Common myeloid progenitor, CD34-positive (primary cell): ENCODE data around the gene KIF16B.

Experiments used
- CTCF ChIA-PET: fragments of 350-600 bp; sonication (Branson Sonifier 250); formaldehyde crosslinking; loops from one replicate; lab custom pipeline; 2021; ENCODE audit warnings: antibody characterized with exemption; lab: Charles Lee
- POLR2A ChIA-PET: fragments of 350-600 bp; sonication (Branson Sonifier 250); formaldehyde crosslinking; loops from one replicate; lab custom pipeline; 2021; ENCODE audit warnings: antibody characterized with exemption; lab: Charles Lee
- DNase-seq, 3 donors: peaks; one replicate each; pipeline versions ENCODE4 v3.0.0 to v3.0.0-alpha.2; 2013
- H3K27ac ChIP-seq, 2 experiments: 1 replicate in 1 of 2; 2 replicates in 1 of 2; pipeline ENCODE4 v1.7.0; 2013; ENCODE audit warnings: inconsistent platforms in 2 of 2, low read length in 2 of 2, mild to moderate bottlenecking in 2 of 2, low read depth in 1 of 2, moderate library complexity in 1 of 2; ENCODE audit not compliant: severe bottlenecking in 2 of 2, insufficient read depth in 1 of 2, poor library complexity in 1 of 2
- H3K27me3 ChIP-seq, 5 experiments: replicated peaks in 2 of 5; 1 replicate in 3 of 5; 2 replicates in 2 of 5; pipeline versions ENCODE4 v1.6.1 to v1.7.0; 2013; ENCODE audit warnings: low read length in 4 of 5, mild to moderate bottlenecking in 2 of 5, moderate library complexity in 2 of 5, inconsistent platforms in 1 of 5; ENCODE audit not compliant: insufficient read depth in 5 of 5, control insufficient read depth in 4 of 5
- H3K36me3 ChIP-seq, 4 experiments: 1 replicate in 2 of 4; 2 replicates in 2 of 4; pipeline versions ENCODE4 v1.6.1 to v1.7.0; 2013; ENCODE audit warnings: low read length in 3 of 4, control low read depth in 1 of 4, mild to moderate bottlenecking in 1 of 4; ENCODE audit not compliant: control insufficient read depth in 4 of 4, insufficient read depth in 4 of 4
- H3K4me1 ChIP-seq, 4 experiments: 1 replicate in 3 of 4; 2 replicates in 1 of 4; pipeline versions ENCODE4 v1.6.1 to v1.7.1; 2013; ENCODE audit warnings: low read length in 3 of 4, mild to moderate bottlenecking in 3 of 4, control low read depth in 1 of 4, inconsistent platforms in 1 of 4, moderate library complexity in 1 of 4; ENCODE audit not compliant: control insufficient read depth in 4 of 4, insufficient read depth in 4 of 4; ENCODE audit errors: control extremely low read depth in 1 of 4
- H3K4me3 ChIP-seq, 7 experiments: 1 replicate in 4 of 7; 2 replicates in 3 of 7; pipeline versions ENCODE4 v1.5.1 to v1.7.0; 2013; ENCODE audit warnings: mild to moderate bottlenecking in 7 of 7, low read length in 6 of 7, moderate library complexity in 6 of 7, inconsistent platforms in 2 of 7, low read depth in 2 of 7, control low read depth in 1 of 7; ENCODE audit not compliant: insufficient read depth in 4 of 7, control insufficient read depth in 1 of 7; ENCODE audit errors: extremely low read depth in 1 of 7
- H3K9me3 ChIP-seq, 5 experiments: 1 replicate in 4 of 5; 2 replicates in 1 of 5; pipeline versions ENCODE4 v1.6.1 to v1.7.1; 2013; ENCODE audit warnings: low read length in 4 of 5, mild to moderate bottlenecking in 2 of 5, inconsistent platforms in 1 of 5, low read depth in 1 of 5, moderate library complexity in 1 of 5; ENCODE audit not compliant: control insufficient read depth in 4 of 5, insufficient read depth in 2 of 5; ENCODE audit errors: control extremely low read depth in 1 of 5
- WGBS: methylation state at CpG from one replicate; pipeline ENCODE4 v1.1.5; 2013; ENCODE audit not compliant: insufficient coverage; 5-methylcytosine and 5-hydroxymethylcytosine counted together

The KIF16B gene

GRCh38 chr20:16616317-16616716 is 43.1 kb upstream of the KIF16B start:
- Histone ChIP-seq H3K36me3 (no peaks in the 10 kb centered on the region), H3K4me3 (no peak overlapping the region), H3K27me3 (peaks cover 0 to 4% (median 0%) of the 10 kb centered on the region in 5 experiments), H3K9me3 (peaks cover 2 to 14% (median 3%) of the 10 kb centered on the region in 5 experiments), H3K4me1 (no peaks in the 10 kb centered on the region), H3K27ac (no peak overlapping the region)
- ChIA-PET CTCF (no interaction called here), POLR2A (no interaction called here)
- no CpG with 5 or more reads among the region's 2 CpGs for WGBS
- DNase-seq: no peak

GRCh38 chr20:16615199-16615598 is 42.0 kb upstream of the KIF16B start:
- DNase-seq: no peak
- no peaks in the 10 kb centered on the region for H3K4me1 ChIP-seq
- no peak overlapping the region for H3K27ac ChIP-seq
- POLR2A ChIA-PET: no interaction called here
- WGBS: 98% methylated on average over 6 of the region's 7 CpGs
- H3K27me3 ChIP-seq: peaks cover 0 to 4% (median 0%) of the 10 kb centered on the region in 5 experiments
- CTCF ChIA-PET: interaction anchor here (0.9 kb wide), 1 partner anchor 99 kb away, joined by 3 read pairs; no protein-coding TSS in a partner anchor
- H3K4me3 ChIP-seq: no peak overlapping the region
- H3K9me3 ChIP-seq: peaks cover 2 to 14% (median 3%) of the 10 kb centered on the region in 5 experiments
- no peaks in the 10 kb centered on the region for H3K36me3 ChIP-seq

- no peaks in the 10 kb centered on the region for H3K36me3 ChIP-seq
- DNase-seq: no peak
- 85% methylated on average over 5 of the region's 6 CpGs for WGBS
- H3K4me1 ChIP-seq: no peaks in the 10 kb centered on the region
- peaks cover 0 to 4% (median 0%) of the 10 kb centered on the region in 5 experiments for H3K27me3 ChIP-seq
- H3K4me3 ChIP-seq: no peak overlapping the region
- no peak overlapping the region for H3K27ac ChIP-seq
- H3K9me3 ChIP-seq: peaks cover 2 to 14% (median 3%) of the 10 kb centered on the region in 5 experiments
- ChIA-PET CTCF (interaction anchor here (1.0 kb wide), 1 partner anchor 10 kb away, joined by 3 read pairs; no protein-coding TSS in a partner anchor), POLR2A (no interaction called here)
Measured at GRCh38 chr20:16613954-16614353, 40.7 kb upstream of the KIF16B start.

- Histone ChIP-seq H3K9me3 (peaks cover 2 to 12% (median 3%) of the 10 kb centered on the region in 5 experiments), H3K27ac (no peak overlapping the region), H3K36me3 (no peaks in the 10 kb centered on the region), H3K27me3 (peaks cover 0 to 4% (median 0%) of the 10 kb centered on the region in 5 experiments), H3K4me3 (no peak overlapping the region), H3K4me1 (no peaks in the 10 kb centered on the region)
- WGBS: 100% methylated on average over 2 of the region's 2 CpGs
- POLR2A ChIA-PET: no interaction called here
- CTCF ChIA-PET: interaction anchor here (1.2 kb wide), 1 partner anchor 9 kb away, joined by 3 read pairs; no protein-coding TSS in a partner anchor
- no peak for DNase-seq
Measured at GRCh38 chr20:16612706-16613105, 39.5 kb upstream of the KIF16B start.

- H3K4me3 ChIP-seq: no peak overlapping the region
- H3K36me3 ChIP-seq: no peaks in the 10 kb centered on the region
- ChIA-PET POLR2A (no interaction called here), CTCF (interaction anchor here (1.2 kb wide), 1 partner anchor 8 kb away, joined by 3 read pairs; no protein-coding TSS in a partner anchor)
- 97% methylated on average over 5 of the region's 6 CpGs for WGBS
- H3K4me1 ChIP-seq: no peaks in the 10 kb centered on the region
- no peak for DNase-seq
- no peak overlapping the region for H3K27ac ChIP-seq
- H3K27me3 ChIP-seq: peaks cover 0 to 4% (median 2%) of the 10 kb centered on the region in 5 experiments
- H3K9me3 ChIP-seq: peaks cover 0 to 6% (median 3%) of the 10 kb centered on the region in 5 experiments
Measured at GRCh38 chr20:16611817-16612216, 38.6 kb upstream of the KIF16B start.

GRCh38 chr20:16609066-16609465 is 35.8 kb upstream of the KIF16B start:
- ChIA-PET POLR2A (no interaction called here), CTCF (no interaction called here)
- H3K4me3 ChIP-seq: no peak overlapping the region
- no peaks in the 10 kb centered on the region for H3K4me1 ChIP-seq
- 96% methylated on average over 7 of the region's 9 CpGs for WGBS
- H3K27me3 ChIP-seq: peaks cover 0 to 6% (median 3%) of the 10 kb centered on the region in 5 experiments
- no peaks in the 10 kb centered on the region for H3K9me3 ChIP-seq
- H3K27ac ChIP-seq: no peak overlapping the region
- no peaks in the 10 kb centered on the region for H3K36me3 ChIP-seq
- DNase-seq: no peak

GRCh38 chr20:16608277-16608650 is 35.0 kb upstream of the KIF16B start:
- no peaks in the 10 kb centered on the region for H3K36me3 ChIP-seq
- CTCF ChIA-PET: no interaction called here
- WGBS: no CpG with 5 or more reads among the region's 2 CpGs
- H3K27me3 ChIP-seq: peaks cover 0 to 6% (median 3%) of the 10 kb centered on the region in 5 experiments
- H3K9me3 ChIP-seq: no peaks in the 10 kb centered on the region
- no peak overlapping the region for H3K4me3 ChIP-seq
- H3K4me1 ChIP-seq: no peaks in the 10 kb centered on the region
- DNase-seq: no peak
- no peak overlapping the region for H3K27ac ChIP-seq
- POLR2A ChIA-PET: no interaction called here
